Fibroblast of lung (primary cell): Measurements from ENCODE around the gene LMO3. TPM values are rescaled to one million over a fixed set of nuclear protein-coding genes. Genes with fewer than 3 reads are reported as not detected.

Experiments used
- DNase-seq, 2 donors: peaks; one replicate each; pipeline versions ENCODE4 v3.0.0 to v3.0.0-alpha.2; 2010; ENCODE audit warnings: low read depth in 2 of 2
- H2AFZ ChIP-seq: 2 replicates; pipeline ENCODE4 v1.5.1; 2012; ENCODE audit warnings: low read length, control low read depth, inconsistent platforms
- H3K27ac ChIP-seq: 2 replicates; pipeline ENCODE4 v1.5.1; 2011; ENCODE audit warnings: low read length, control low read depth; ENCODE audit not compliant: insufficient read depth
- H3K27me3 ChIP-seq: 2 replicates; pipeline ENCODE4 v1.5.1; 2011; ENCODE audit warnings: mild to moderate bottlenecking, low read length; ENCODE audit not compliant: control insufficient read depth, insufficient read depth
- H3K36me3 ChIP-seq: 2 replicates; pipeline ENCODE4 v1.5.1; 2011; ENCODE audit warnings: low read length; ENCODE audit not compliant: control insufficient read depth, insufficient read depth
- H3K4me1 ChIP-seq: 2 replicates; pipeline ENCODE4 v1.5.1; 2011; ENCODE audit warnings: low read length; ENCODE audit not compliant: control insufficient read depth, insufficient read depth; ENCODE audit errors: extremely low read depth
- H3K4me2 ChIP-seq: 2 replicates; pipeline ENCODE4 v1.5.1; 2011; ENCODE audit warnings: low read length, control low read depth; ENCODE audit not compliant: insufficient read depth; ENCODE audit errors: extremely low read depth
- H3K4me3 ChIP-seq, 4 experiments: fragments of 200-600 bp in 1 of 4; sonication (generic) in 1 of 4; replicated peaks in 1 of 4; 2 replicates each; pipeline ENCODE4 v1.5.1; 2011 to 2016; ENCODE audit warnings: low read length in 4 of 4, low read depth in 3 of 4, mild to moderate bottlenecking in 3 of 4, control low read depth in 2 of 4, inconsistent platforms in 1 of 4, mixed read lengths in 1 of 4; ENCODE audit not compliant: insufficient read depth in 1 of 4; ENCODE audit errors: control extremely low read depth in 1 of 4
- H3K79me2 ChIP-seq: 2 replicates; pipeline ENCODE4 v1.5.1; 2012; ENCODE audit warnings: mild to moderate bottlenecking, low read length, inconsistent platforms; ENCODE audit not compliant: control insufficient read depth, insufficient read depth
- H3K9ac ChIP-seq: 2 replicates; pipeline ENCODE4 v1.5.1; 2011; ENCODE audit warnings: mild to moderate bottlenecking, low read length, control low read depth; ENCODE audit not compliant: insufficient read depth
- H3K9me3 ChIP-seq: 2 replicates; pipeline ENCODE4 v1.5.1; 2012; ENCODE audit warnings: low read depth, low read length; ENCODE audit not compliant: control insufficient read depth, insufficient read depth
- H4K20me1 ChIP-seq: 2 replicates; pipeline ENCODE4 v1.5.1; 2011; ENCODE audit warnings: low read length; ENCODE audit not compliant: control insufficient read depth, insufficient read depth; ENCODE audit errors: extremely low read depth
- EZH2 ChIP-seq: IDR thresholded peaks from 2 replicates; pipeline ENCODE4 v1.5.1; 2012; ENCODE audit warnings: low read length, control low read depth, mild to moderate bottlenecking; ENCODE audit errors: missing control alignments
- polyA plus RNA-seq, 2 donors: library from polyadenylated mRNA; depleted of rRNA in 1 of 2; stranded (reverse) in 1 of 2; unstranded in 1 of 2; fragments of >200 nt; gene quantifications; 2 replicates each; pipeline ENCODE4 v1.2.1, GENCODE V29; 2011 to 2012; ENCODE audit warnings: missing spikeins in 1 of 2
- total RNA-seq: library from RNA; depleted of rRNA; stranded (reverse); fragments of >200 nt; gene quantifications from 2 replicates; pipeline ENCODE4 v1.2.1, GENCODE V29; 2014
- TF ChIP-seq, protein P1 (sequence below), 2 donors: IDR thresholded peaks in 1 of 2; conservative IDR thresholded peaks in 1 of 2; 1 replicate in 1 of 2; 2 replicates in 1 of 2; pipeline ENCODE4 v1.5.1; 2011 to 2012; ENCODE audit warnings: low read length in 2 of 2, control low read depth in 1 of 2, inconsistent platforms in 1 of 2, low read depth in 1 of 2, mild to moderate bottlenecking in 1 of 2

Gene LMO3
- total and polyA plus RNA-seq, 2 donors (not counting 1 experiment from before 2014, with no cell fraction given), result 0.12 to 0.50 TPM

DNA sequence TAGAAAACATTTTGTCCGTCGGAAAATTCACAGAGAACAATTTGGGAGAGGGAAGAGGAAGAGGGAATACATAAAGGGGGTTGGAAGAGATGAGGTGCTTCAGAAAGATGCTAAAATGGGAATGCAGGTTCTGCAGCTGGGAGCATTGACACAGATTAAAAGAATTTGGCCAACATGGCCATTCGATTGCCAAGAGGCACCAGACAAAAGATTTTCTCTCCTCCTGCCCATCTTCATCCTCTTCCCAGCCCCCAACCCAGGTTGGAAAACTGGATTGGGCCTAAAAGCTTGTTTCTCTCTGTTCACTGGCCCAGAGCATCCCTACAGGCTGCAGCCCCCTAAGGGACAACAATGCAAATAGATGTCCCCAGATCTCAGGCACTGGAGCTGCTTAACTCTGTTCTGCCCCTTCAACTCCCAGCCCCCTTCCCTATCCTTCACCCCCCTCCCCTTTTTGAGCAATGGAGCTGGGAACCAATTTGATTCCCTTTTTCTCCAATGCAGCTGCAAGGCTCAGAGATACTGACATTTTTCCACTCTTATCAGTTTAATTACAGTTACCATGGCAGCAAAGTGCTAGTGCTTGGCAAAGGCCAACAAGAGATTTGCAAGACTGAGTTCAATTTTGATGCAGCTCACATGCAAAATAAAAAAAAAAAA is 1.9 kb downstream of the LMO3 start:
- Histone ChIP-seq H3K4me2 (no peak overlapping the region), H2AFZ (no peak overlapping the region), H4K20me1 (no peaks in the 10 kb centered on the region), H3K9ac (no peak overlapping the region), H3K4me1 (no peaks in the 10 kb centered on the region), H3K9me3 (no peaks in the 10 kb centered on the region), H3K79me2 (no peaks in the 10 kb centered on the region), H3K36me3 (no peaks in the 10 kb centered on the region), H3K4me3 (no peak overlapping the region), H3K27ac (no peak overlapping the region), H3K27me3 (peaks cover 3% of the 10 kb centered on the region)
- TF ChIP-seq EZH2, result no peak
- TF ChIP-seq, protein P1, sequence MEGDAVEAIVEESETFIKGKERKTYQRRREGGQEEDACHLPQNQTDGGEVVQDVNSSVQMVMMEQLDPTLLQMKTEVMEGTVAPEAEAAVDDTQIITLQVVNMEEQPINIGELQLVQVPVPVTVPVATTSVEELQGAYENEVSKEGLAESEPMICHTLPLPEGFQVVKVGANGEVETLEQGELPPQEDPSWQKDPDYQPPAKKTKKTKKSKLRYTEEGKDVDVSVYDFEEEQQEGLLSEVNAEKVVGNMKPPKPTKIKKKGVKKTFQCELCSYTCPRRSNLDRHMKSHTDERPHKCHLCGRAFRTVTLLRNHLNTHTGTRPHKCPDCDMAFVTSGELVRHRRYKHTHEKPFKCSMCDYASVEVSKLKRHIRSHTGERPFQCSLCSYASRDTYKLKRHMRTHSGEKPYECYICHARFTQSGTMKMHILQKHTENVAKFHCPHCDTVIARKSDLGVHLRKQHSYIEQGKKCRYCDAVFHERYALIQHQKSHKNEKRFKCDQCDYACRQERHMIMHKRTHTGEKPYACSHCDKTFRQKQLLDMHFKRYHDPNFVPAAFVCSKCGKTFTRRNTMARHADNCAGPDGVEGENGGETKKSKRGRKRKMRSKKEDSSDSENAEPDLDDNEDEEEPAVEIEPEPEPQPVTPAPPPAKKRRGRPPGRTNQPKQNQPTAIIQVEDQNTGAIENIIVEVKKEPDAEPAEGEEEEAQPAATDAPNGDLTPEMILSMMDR (conservative IDR thresholded peaks at IDR 0.05 in 1 of 2, IDR thresholded peaks at IDR 0.05 in 1 of 2; ENCODE audit: low read depth in 1 of 2, low read length in 2 of 2), result no peak
- peak in 1 of 2 donors; percentile 18 for DNase-seq

DNA sequence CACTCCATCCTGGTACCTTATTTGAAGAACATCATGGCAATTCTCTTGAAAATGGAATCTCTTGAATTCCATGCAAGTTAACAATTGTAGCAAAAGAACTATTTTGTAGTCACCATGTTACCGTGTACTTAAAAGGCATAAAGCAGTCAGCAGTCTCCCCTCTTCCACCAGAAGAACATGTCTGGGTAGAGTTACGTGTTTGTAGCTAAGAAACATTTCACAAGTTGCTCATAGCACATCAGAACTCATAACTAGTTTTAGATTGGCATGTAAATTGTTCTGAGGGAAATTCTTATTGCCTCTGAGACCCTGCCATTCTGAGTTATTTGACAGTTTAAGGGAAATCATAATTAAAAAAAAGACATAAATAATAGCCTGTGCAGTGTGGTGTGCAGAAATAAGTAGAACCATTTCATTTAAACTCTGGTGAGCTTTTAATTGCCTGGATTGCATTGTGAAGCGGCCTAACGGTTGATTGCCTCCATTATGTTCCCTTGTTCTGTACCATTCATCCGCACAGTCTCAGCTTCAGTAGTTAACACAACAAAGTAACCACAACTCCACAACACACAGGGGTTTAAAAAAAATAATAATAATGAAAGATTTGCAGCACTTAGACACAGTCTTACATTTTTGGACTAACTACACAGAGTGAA is 2.6 kb downstream of the LMO3 start:
- Histone ChIP-seq H3K79me2 (no peaks in the 10 kb centered on the region), H3K27ac (no peak overlapping the region), H3K9ac (no peak overlapping the region), H3K27me3 (peaks cover 3% of the 10 kb centered on the region), H2AFZ (no peak overlapping the region), H3K9me3 (no peaks in the 10 kb centered on the region), H3K4me1 (no peaks in the 10 kb centered on the region), H4K20me1 (no peaks in the 10 kb centered on the region), H3K4me3 (no peak overlapping the region), H3K4me2 (no peak overlapping the region), H3K36me3 (no peaks in the 10 kb centered on the region)
- no peak for TF ChIP-seq EZH2
- TF ChIP-seq, protein P1 (conservative IDR thresholded peaks at IDR 0.05 in 1 of 2, IDR thresholded peaks at IDR 0.05 in 1 of 2; ENCODE audit: low read depth in 1 of 2, low read length in 2 of 2), result no peak
- no peak for DNase-seq

DNA sequence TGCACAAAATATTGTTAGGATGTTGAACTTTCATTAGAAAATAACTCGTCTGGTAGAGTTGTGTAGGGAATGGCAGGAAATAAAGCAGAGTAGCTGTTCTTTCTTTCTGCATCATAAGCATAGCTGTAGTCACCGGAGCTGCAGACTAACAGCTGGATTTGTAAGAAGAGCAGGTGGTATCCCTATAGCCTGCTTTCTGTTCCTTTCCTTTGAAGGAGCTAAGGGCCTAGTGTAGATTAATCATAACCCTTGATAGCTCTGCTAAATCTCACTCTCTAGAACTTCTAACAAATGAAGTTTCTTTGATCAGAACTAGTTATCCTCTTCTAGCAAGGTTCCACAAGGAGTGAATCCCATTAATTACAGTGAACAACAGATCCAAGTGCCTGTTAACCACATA is 3.5 kb downstream of the LMO3 start:
- no peak for TF ChIP-seq EZH2
- TF ChIP-seq, protein P1 (conservative IDR thresholded peaks at IDR 0.05 in 1 of 2, IDR thresholded peaks at IDR 0.05 in 1 of 2; ENCODE audit: low read depth in 1 of 2, low read length in 2 of 2), result no peak
- Histone ChIP-seq H3K4me3 (no peak overlapping the region), H3K27me3 (peaks cover 3% of the 10 kb centered on the region), H4K20me1 (no peaks in the 10 kb centered on the region), H3K79me2 (no peaks in the 10 kb centered on the region), H3K9me3 (no peaks in the 10 kb centered on the region), H3K27ac (no peak overlapping the region), H3K4me2 (no peak overlapping the region), H3K36me3 (no peaks in the 10 kb centered on the region), H3K9ac (no peak overlapping the region), H2AFZ (no peak overlapping the region), H3K4me1 (no peaks in the 10 kb centered on the region)
- no peak for DNase-seq
